ENCODE data around the gene C19orf73. TPM values are rescaled to one million over a fixed set of nuclear protein-coding genes. Genes with fewer than 3 reads are reported as not detected.

Gene C19orf73
- total RNA-seq, 1 experiment from 2014 or later: 1.4 TPM

GRCh38 chr19:49133621-49134454 lies 14.9 kb upstream of the C19orf73 start:
- ATAC-seq: no peak
- POLR2A ChIA-PET: no interaction called here

GRCh38 chr19:49132974-49133609 lies 14.1 kb upstream of the C19orf73 start:
- ChIA-PET POLR2A (no interaction called here), CTCF (interaction anchor here (0.8 kb wide), 1 partner anchor 66 kb away, joined by 7 read pairs; no protein-coding TSS in a partner anchor)
- Histone ChIP-seq H3K27me3 (ENCODE audit: control insufficient read depth, insufficient read depth, low read length) (no peaks in the 10 kb centered on the region), H3K9me3 (ENCODE audit: control insufficient read depth, insufficient read depth, low read depth, low read length) (no peaks in the 10 kb centered on the region), H3K36me3 (ENCODE audit: control insufficient read depth, insufficient read depth, low read length) (no peaks in the 10 kb centered on the region), H3K4me1 (ENCODE audit: control insufficient read depth, insufficient read depth, low read length) (0 out of 2 replicates have a peak, but pooled peaks cover 3% of the 10 kb centered on the region), H3K27ac (ENCODE audit: low read length) (no peak overlapping the region), H3K4me3 (ENCODE audit: low read depth in 2 of 2, low read length in 2 of 2) (no peak overlapping the region)
- in situ Hi-C loops (cut with HindIII; ENCODE audit: low pct_unique_long_range_greater_than_20kb, low sequenced_read_pairs) (no loop called here), intact Hi-C loops (cut with micrococcal nuclease; ENCODE audit: unreplicated experiment) (no loop called here)
- no peak for DNase-seq (ENCODE audit: low read depth, low spot score)
- no TSS peak for BruUV-seq (replicated peaks)
- no peak for ATAC-seq
- no peak for TF ChIP-seq TCF7L2 (IDR thresholded peaks at IDR 0.05; ENCODE audit: low read depth, low read length)

More at GRCh38 chr19:49133621-49134454, 14.9 kb upstream of the C19orf73 start:
- Histone ChIP-seq H3K4me1 (ENCODE audit: control insufficient read depth, insufficient read depth, low read length) (no peaks in the 10 kb centered on the region), H3K27ac (ENCODE audit: low read length) (no peak overlapping the region), H3K9me3 (ENCODE audit: control insufficient read depth, insufficient read depth, low read depth, low read length) (no peaks in the 10 kb centered on the region), H3K27me3 (ENCODE audit: control insufficient read depth, insufficient read depth, low read length) (no peaks in the 10 kb centered on the region), H3K36me3 (ENCODE audit: control insufficient read depth, insufficient read depth, low read length) (no peaks in the 10 kb centered on the region), H3K4me3 (ENCODE audit: low read depth in 2 of 2, low read length in 2 of 2) (no peak overlapping the region)
- BruUV-seq (replicated peaks): no TSS peak
- intact Hi-C loops (cut with micrococcal nuclease; ENCODE audit: unreplicated experiment): no loop called here
- TF ChIP-seq REST (IDR thresholded peaks at IDR 0.05; ENCODE audit: insufficient read depth in 1 of 2, low read depth in 2 of 2, low read length in 1 of 2) (no peak), POLR2AphosphoS5 (IDR thresholded peaks at IDR 0.05; ENCODE audit: low read depth, low read length) (no peak), TCF7L2 (IDR thresholded peaks at IDR 0.05; ENCODE audit: low read depth, low read length) (no peak), SIN3A (IDR thresholded peaks at IDR 0.05; ENCODE audit: borderline replicate concordance, insufficient read depth, low read depth, low read length) (no peak)
- TF ChIP-seq, protein P1, sequence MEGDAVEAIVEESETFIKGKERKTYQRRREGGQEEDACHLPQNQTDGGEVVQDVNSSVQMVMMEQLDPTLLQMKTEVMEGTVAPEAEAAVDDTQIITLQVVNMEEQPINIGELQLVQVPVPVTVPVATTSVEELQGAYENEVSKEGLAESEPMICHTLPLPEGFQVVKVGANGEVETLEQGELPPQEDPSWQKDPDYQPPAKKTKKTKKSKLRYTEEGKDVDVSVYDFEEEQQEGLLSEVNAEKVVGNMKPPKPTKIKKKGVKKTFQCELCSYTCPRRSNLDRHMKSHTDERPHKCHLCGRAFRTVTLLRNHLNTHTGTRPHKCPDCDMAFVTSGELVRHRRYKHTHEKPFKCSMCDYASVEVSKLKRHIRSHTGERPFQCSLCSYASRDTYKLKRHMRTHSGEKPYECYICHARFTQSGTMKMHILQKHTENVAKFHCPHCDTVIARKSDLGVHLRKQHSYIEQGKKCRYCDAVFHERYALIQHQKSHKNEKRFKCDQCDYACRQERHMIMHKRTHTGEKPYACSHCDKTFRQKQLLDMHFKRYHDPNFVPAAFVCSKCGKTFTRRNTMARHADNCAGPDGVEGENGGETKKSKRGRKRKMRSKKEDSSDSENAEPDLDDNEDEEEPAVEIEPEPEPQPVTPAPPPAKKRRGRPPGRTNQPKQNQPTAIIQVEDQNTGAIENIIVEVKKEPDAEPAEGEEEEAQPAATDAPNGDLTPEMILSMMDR (IDR thresholded peaks at IDR 0.05): no peak
- DNase-seq (ENCODE audit: low read depth, low spot score): no peak
- CTCF ChIA-PET: interaction anchor here (0.8 kb wide), 1 partner anchor 65 kb away, joined by 7 read pairs; no protein-coding TSS in a partner anchor
- in situ Hi-C loops (cut with HindIII; ENCODE audit: low pct_unique_long_range_greater_than_20kb, low sequenced_read_pairs): no loop called here
